Stimulated activated naive CD8-positive, alpha-beta T cell treated with anti-CD3 and anti-CD28 coated beads, Interleukin-15, amount 100 ng/mL, for 72 hours (primary cell): ENCODE measurements around the gene LHFPL2.

Experiments
- ATAC-seq: fragments of 150-1000 bp; cut with Tn5 transposase; 2 replicates; pipeline ENCODE4 v1.10.0; 2021; ENCODE audit warnings: mild to moderate bottlenecking, moderate library complexity
- DNase-seq, 2 donors: peaks; one replicate each; pipeline ENCODE4 v3.0.0; 2021 to 2022
- H3K27ac Mint-ChIP-seq, 2 donors: one replicate each; pipeline ENCODE4 v1.8.0; 2022; ENCODE audit warnings: mild to moderate bottlenecking in 2 of 2, mixed read lengths in 2 of 2, moderate library complexity in 2 of 2
- H3K27me3 Mint-ChIP-seq: one replicate; pipeline ENCODE4 v1.8.0; 2022; ENCODE audit warnings: mixed read lengths
- H3K4me1 Mint-ChIP-seq: one replicate; pipeline ENCODE4 v1.8.0; 2022; ENCODE audit warnings: mild to moderate bottlenecking, mixed read lengths
- H3K4me3 Mint-ChIP-seq, 2 donors: one replicate each; pipeline ENCODE4 v1.8.0; 2022; ENCODE audit warnings: mild to moderate bottlenecking in 2 of 2, mixed read lengths in 2 of 2, moderate library complexity in 1 of 2
- H3K9me3 Mint-ChIP-seq, 2 donors: one replicate each; pipeline ENCODE4 v1.8.0; 2022; ENCODE audit warnings: mixed read lengths in 2 of 2

The LHFPL2 gene

GRCh38 chr5:78566747-78567425, 81.7 kb downstream of the LHFPL2 start:
- Mint-ChIP-seq H3K27me3 (peaks cover 12% of the 10 kb centered on the region), H3K27ac (no peak overlapping the region), H3K9me3 (no peaks in the 10 kb centered on the region), H3K4me3 (no peak overlapping the region), H3K4me1 (no peaks in the 10 kb centered on the region)
- DNase-seq (no peak), ATAC-seq (no peak)

GRCh38 chr5:78565395-78565794, 83.2 kb downstream of the LHFPL2 start:
- Mint-ChIP-seq H3K27me3 (peaks cover 7% of the 10 kb centered on the region), H3K4me3 (no peak overlapping the region), H3K27ac (no peak overlapping the region), H3K4me1 (no peaks in the 10 kb centered on the region), H3K9me3 (no peaks in the 10 kb centered on the region)
- ATAC-seq (no peak), DNase-seq (no peak)

- no peak for ATAC-seq
- H3K27me3 Mint-ChIP-seq: peaks cover 14% of the 10 kb centered on the region
These were observed 85.0 kb downstream of the LHFPL2 start for GRCh38 chr5:78563621-78564020.

GRCh38 chr5:78562714-78563330, 85.8 kb downstream of the LHFPL2 start:
- Mint-ChIP-seq H3K4me3 (no peak overlapping the region), H3K4me1 (no peaks in the 10 kb centered on the region), H3K27me3 (peaks cover 14% of the 10 kb centered on the region), H3K9me3 (no peaks in the 10 kb centered on the region), H3K27ac (no peak overlapping the region)
- ATAC-seq (no peak), DNase-seq (no peak)

More at GRCh38 chr5:78563621-78564020, 85.0 kb downstream of the LHFPL2 start:
- no peak overlapping the region for H3K27ac Mint-ChIP-seq
- H3K4me1 Mint-ChIP-seq: no peaks in the 10 kb centered on the region
- no peak for DNase-seq
- no peak overlapping the region for H3K4me3 Mint-ChIP-seq
- H3K9me3 Mint-ChIP-seq: no peaks in the 10 kb centered on the region

- Mint-ChIP-seq H3K4me3 (no peak overlapping the region), H3K27me3 (peaks cover 14% of the 10 kb centered on the region), H3K4me1 (no peaks in the 10 kb centered on the region), H3K27ac (no peak overlapping the region), H3K9me3 (no peaks in the 10 kb centered on the region)
- ATAC-seq: no peak
- DNase-seq: no peak
These were observed 86.6 kb downstream of the LHFPL2 start for GRCh38 chr5:78562001-78562400.

- ATAC-seq: no peak
- no peak for DNase-seq
- H3K27ac Mint-ChIP-seq: peak overlapping the region in 1 of 2 donors; percentile 14
- no peak overlapping the region for H3K4me3 Mint-ChIP-seq
- H3K4me1 Mint-ChIP-seq: no peaks in the 10 kb centered on the region
- peaks cover 14% of the 10 kb centered on the region for H3K27me3 Mint-ChIP-seq
- no peaks in the 10 kb centered on the region for H3K9me3 Mint-ChIP-seq
These were observed 87.3 kb downstream of the LHFPL2 start for GRCh38 chr5:78561261-78561660.

GRCh38 chr5:78560000-78560855, 88.3 kb downstream of the LHFPL2 start:
- Mint-ChIP-seq H3K9me3 (no peaks in the 10 kb centered on the region), H3K4me1 (no peaks in the 10 kb centered on the region)
- ATAC-seq: peak; percentile 79

GRCh38 chr5:78557601-78558000, 91.0 kb downstream of the LHFPL2 start:
- H3K9me3 Mint-ChIP-seq: no peaks in the 10 kb centered on the region
- ATAC-seq: no peak
- no peak for DNase-seq
- H3K27ac Mint-ChIP-seq: no peak overlapping the region
- H3K4me1 Mint-ChIP-seq: peaks cover 6% of the 10 kb centered on the region
- peaks cover 30% of the 10 kb centered on the region for H3K27me3 Mint-ChIP-seq
- H3K4me3 Mint-ChIP-seq: no peak overlapping the region

More at GRCh38 chr5:78560000-78560855, 88.3 kb downstream of the LHFPL2 start:
- DNase-seq: no peak
- H3K27me3 Mint-ChIP-seq: peaks cover 20% of the 10 kb centered on the region
- no peak overlapping the region for H3K4me3 Mint-ChIP-seq
- H3K27ac Mint-ChIP-seq: peak overlapping the region in 1 of 2 donors; percentile 49

GRCh38 chr5:78555870-78556269, 92.7 kb downstream of the LHFPL2 start:
- no peak overlapping the region for H3K4me3 Mint-ChIP-seq
- ATAC-seq: no peak
- H3K27me3 Mint-ChIP-seq: peaks cover 24% of the 10 kb centered on the region
- DNase-seq: no peak
- no peak overlapping the region for H3K27ac Mint-ChIP-seq
- H3K9me3 Mint-ChIP-seq: no peaks in the 10 kb centered on the region
- H3K4me1 Mint-ChIP-seq: peaks cover 6% of the 10 kb centered on the region

GRCh38 chr5:78554670-78555069, 93.9 kb downstream of the LHFPL2 start:
- H3K4me3 Mint-ChIP-seq: no peak overlapping the region
- ATAC-seq (no peak), DNase-seq (no peak)
- H3K27me3 Mint-ChIP-seq: peaks cover 18% of the 10 kb centered on the region
- no peaks in the 10 kb centered on the region for H3K9me3 Mint-ChIP-seq
- H3K27ac Mint-ChIP-seq: no peak overlapping the region
- peaks cover 6% of the 10 kb centered on the region for H3K4me1 Mint-ChIP-seq

GRCh38 chr5:78553580-78554353, 94.8 kb downstream of the LHFPL2 start:
- Mint-ChIP-seq H3K4me1 (peaks cover 11% of the 10 kb centered on the region), H3K27me3 (peaks cover 16% of the 10 kb centered on the region), H3K4me3 (no peak overlapping the region), H3K27ac (no peak overlapping the region), H3K9me3 (no peaks in the 10 kb centered on the region)
- ATAC-seq (no peak), DNase-seq (no peak)

GRCh38 chr5:78552729-78553342, 95.7 kb downstream of the LHFPL2 start:
- ATAC-seq (no peak), DNase-seq (no peak)
- Mint-ChIP-seq H3K4me1 (peaks cover 11% of the 10 kb centered on the region), H3K4me3 (no peak overlapping the region), H3K9me3 (no peaks in the 10 kb centered on the region), H3K27ac (no peak overlapping the region), H3K27me3 (peaks cover 16% of the 10 kb centered on the region)

- H3K4me3 Mint-ChIP-seq: no peak overlapping the region
- DNase-seq: no peak
- peaks cover 11% of the 10 kb centered on the region for H3K4me1 Mint-ChIP-seq
- no peaks in the 10 kb centered on the region for H3K9me3 Mint-ChIP-seq
- peaks cover 16% of the 10 kb centered on the region for H3K27me3 Mint-ChIP-seq
- no peak for ATAC-seq
- H3K27ac Mint-ChIP-seq: no peak overlapping the region
These were observed 97.7 kb downstream of the LHFPL2 start for GRCh38 chr5:78550891-78551290.

- Mint-ChIP-seq H3K9me3 (no peaks in the 10 kb centered on the region), H3K4me3 (no peak overlapping the region), H3K27me3 (peaks cover 6% of the 10 kb centered on the region), H3K4me1 (peaks cover 11% of the 10 kb centered on the region), H3K27ac (no peak overlapping the region)
- DNase-seq (no peak), ATAC-seq (no peak)
These were observed 99.5 kb downstream of the LHFPL2 start for GRCh38 chr5:78549043-78549442.
